Measurements from ENCODE around the gene RFNG.

The RFNG gene

GRCh38 chr17:82051776-82052637 is at the start of gene RFNG, which contains the start of gene GPS1:
Gene RFNG (minus strand): TSS chr17:82051811. CDS start chr17:82051766, 45 bp downstream.
Gene GPS1 (plus strand): TSS chr17:82051898. CDS start chr17:82051932, 34 bp downstream.
- peak; percentile 84 for DNase-seq (ENCODE audit: low read depth)

DNA sequence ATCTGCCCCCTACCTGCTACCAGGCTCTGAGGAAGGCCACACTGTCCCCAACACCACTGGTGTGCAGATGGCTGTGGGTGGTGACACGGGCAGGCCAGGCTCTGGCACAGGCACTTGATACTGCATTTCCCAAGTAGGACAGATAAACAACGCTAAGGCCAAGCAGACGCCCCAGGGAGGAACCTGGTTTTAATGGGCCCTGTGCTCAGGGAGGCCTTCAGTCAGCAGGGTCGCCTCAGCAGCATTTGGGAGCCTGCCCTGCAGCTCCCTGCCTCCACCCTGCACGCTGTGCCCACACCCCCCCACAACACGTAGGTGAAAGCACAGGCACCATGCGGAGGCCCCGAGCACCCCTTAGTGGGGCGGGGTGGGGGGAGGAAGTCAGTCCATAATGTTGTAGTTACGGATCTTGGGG is 49.7 kb upstream of the RFNG start:
- DNase-seq (ENCODE audit: low read depth) = no peak

GRCh38 chr17:82100502-82101298 is 49.1 kb upstream of the RFNG start:
- no peak for DNase-seq (ENCODE audit: low read depth)

GRCh38 chr17:82098939-82099763 is 47.5 kb upstream of the RFNG start:
- no peak for DNase-seq (ENCODE audit: low read depth)

GRCh38 chr17:82098169-82098938 is 46.7 kb upstream of the RFNG start, which contains the start of gene FASN:
Gene FASN (minus strand): TSS chr17:82098236. CDS start chr17:82096445, 1,791 bp downstream.
- peak; percentile 91 for DNase-seq (ENCODE audit: low read depth)

DNA sequence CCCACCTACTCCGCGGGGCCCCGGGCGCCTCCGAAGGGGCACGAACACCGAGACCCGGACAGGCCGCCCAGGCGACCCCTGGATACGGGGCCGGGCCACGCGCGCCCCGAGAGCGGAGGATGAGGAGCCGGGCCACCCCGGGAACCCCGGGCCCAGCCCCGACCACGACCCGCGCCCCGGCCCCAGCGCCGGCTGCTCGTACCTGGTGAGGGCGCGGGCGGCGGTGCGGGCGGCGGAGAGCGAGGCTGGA is 46.2 kb upstream of the RFNG start:
- DNase-seq (ENCODE audit: low read depth) = no peak

DNA sequence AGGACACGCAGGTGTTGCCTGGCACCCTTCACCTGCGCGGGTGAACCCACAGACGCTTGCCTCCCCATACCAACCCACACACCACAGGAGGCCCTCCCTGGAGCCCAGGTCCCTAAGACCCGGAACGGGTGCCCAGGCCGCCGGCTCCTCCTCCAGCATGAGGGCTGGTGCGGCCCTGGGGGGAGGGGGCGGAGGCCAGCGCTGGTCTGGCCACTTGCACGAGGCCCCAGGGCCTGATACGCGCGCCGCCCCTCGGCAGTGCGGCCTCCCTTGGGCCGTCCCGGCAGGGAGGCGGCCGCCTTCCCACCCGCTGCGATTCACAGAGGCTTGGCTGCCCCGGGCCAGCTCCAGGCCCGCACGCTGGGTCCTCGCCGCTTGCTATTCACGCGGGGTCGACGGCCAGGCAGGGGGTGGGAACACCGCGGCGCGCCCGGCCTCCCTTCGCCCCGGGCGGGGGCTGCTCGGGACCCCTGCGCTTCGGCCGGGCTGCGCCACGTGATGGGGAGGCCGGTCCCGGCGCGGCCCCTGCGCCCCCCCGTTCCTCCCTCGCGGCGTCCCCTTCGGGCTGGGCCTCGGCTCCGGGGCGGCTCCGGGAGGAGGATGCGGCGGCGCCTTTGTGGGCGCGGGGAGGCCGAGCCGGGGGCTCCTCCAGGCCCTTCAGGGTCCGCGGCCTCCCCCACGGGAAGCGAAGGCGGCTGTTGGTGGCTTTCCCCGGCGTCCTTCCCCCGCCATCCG is 45.7 kb upstream of the RFNG start:
- DNase-seq (ENCODE audit: low read depth) = no peak

DNA sequence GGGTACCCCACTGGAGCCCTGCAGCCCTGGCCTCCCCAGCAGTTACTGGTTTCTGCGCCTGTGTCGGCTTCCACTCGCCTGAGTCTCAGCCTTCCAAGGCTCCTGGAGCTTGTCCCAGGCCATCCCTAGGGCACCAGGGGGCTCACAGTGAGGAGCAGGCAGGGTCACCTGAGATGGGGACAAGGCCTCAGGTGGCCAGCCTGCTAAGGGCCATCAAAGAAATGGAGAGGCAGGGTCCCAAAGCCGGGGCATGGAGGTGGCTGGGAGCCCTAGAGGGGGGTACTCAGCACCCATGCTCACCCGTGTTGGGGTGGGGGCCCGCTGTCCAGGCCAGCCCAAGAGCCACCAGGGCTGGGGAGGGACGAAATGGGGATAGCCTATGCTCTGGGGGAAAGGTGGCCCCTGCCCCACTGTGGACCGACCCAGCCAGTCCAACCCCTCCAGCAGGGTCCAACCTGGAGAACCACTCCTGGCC is 45.1 kb upstream of the RFNG start:
- DNase-seq (ENCODE audit: low read depth) = no peak

DNA sequence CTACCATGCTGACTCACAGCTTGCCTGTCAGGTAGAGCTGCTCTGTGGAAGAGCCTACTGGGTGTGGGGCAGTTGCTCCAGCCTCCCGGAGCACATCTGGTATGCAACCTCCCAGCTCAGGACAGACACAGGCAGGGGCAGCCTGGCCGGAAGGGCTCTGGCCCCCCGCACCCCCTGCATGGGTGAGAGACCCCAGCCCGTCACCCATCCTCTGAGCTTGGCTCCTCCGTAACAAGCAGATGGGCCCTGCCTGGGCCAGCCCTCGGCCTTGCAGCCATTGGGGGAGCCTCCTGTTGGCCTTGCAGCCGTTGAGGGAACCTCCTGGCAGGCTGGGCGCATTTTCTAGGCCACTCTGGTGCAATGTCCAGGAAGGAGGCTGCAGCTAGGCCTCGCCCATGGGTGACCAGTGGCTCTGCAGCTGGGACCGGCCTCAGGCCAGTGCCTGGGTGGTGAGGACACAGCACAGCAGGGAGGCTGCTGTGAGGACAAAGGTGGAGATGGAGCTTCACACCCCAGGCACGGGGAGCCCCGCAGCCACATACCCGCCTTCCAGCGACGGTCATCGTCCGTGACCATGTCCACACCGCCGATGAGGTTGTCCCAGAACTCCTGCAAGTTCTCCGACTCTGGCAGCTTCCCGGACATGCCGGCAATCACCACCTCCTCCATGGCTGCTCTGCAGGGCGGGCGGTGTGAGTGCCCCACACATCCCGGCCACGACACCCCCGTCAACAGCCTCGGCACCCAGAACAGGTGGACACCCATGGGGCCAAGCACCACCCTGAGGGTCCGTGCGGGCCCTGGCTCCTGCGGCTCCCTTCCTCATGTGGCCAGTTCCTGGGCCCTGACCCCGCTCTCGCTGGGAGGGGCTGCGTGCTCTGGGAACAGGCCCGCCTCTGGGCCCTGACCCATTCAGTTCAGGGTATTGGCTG is 44.4 kb upstream of the RFNG start:
- DNase-seq (ENCODE audit: low read depth) = no peak

DNA sequence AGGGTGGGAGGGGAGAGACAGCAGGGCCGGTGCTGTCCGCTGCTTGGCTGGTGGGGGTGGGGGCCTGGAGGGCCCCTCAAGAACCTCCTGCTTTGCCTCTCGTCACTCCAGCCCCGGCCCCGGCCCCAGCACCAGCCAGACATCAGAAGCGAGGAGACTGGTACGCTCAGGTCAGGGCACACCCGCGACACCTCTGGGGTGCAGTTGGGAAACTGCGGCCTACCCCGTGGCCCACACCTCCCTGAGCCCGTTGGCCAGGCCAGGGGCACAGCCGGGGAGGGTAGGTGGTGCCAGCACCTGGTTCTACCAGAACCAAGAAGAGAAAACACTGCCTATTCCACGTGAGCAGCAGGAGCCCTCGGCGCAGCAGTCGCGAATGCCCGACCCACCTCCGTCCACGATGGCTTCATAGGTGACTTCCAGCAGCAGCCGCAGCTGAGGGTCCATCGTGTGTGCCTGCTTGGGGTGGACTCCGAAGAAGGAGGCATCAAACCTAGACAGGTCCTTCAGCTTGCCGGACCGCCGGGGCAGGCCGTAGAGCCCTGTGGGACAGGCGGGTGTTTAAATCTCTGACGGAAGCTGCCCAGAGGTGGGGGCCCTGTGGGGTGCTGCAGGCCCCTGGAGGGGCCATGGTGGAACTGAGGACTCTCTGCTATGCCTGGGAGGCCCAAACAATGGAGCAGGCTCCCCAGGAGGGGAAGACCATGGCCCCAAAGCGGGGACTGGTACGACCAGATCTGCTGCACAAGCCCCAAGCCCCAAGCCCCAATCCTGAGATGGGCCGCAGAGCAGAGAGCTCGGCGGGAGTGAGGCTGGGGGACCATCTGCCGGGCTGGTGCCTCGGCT is 43.5 kb upstream of the RFNG start:
- DNase-seq (ENCODE audit: low read depth) = no peak

- no peak for DNase-seq (ENCODE audit: low read depth)
Measured at GRCh38 chr17:82092995-82093751, 41.6 kb upstream of the RFNG start.

GRCh38 chr17:82092628-82092994 is 41.0 kb upstream of the RFNG start:
- no peak for DNase-seq (ENCODE audit: low read depth)

GRCh38 chr17:82092094-82092586 is 40.5 kb upstream of the RFNG start:
- no peak for DNase-seq (ENCODE audit: low read depth)

GRCh38 chr17:82091264-82092066 is 39.9 kb upstream of the RFNG start:
- DNase-seq (ENCODE audit: low read depth) = no peak

DNA sequence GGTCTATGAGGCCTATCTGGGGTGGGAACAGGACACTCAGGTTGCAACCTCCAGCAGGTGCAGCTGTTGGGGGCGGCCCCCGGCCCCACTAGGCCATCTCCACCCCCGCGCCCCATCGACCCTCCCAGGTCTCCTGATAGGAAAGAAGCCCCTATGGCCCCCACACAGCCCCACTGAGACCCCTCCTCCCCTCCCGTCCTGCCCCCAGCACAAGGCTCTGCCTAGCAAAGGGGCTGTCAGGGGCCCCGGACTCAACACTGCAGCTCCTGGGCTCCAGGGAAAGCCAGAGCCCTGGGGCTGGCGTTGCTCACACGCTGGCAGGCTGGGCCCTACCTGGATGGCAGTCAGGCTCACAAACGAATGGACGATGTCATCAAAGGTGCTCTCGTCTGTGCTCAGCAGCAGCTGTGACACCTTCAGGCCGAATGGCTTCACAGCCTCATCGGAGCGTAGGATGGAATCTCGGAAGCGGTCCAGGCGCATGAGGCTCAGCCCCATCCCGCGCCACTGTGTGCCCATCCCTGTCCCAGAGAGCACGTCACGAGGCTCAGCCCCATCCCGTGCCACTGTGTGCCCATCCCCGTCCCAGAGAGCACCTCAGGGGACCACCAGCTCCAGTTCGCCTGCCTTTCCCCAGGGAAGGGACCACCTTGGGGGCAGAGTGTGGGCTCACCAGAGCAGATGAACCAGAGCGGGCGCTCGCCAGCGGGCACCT is 39.1 kb upstream of the RFNG start:
- DNase-seq (ENCODE audit: low read depth) = no peak

Measured in stimulated activated CD8-positive, alpha-beta memory T cell treated with anti-CD3 and anti-CD28 coated beads, Interleukin-4, amount 100 ng/mL, for 24 hours (primary cell).